ENCODE results near the gene FERD3L.

FERD3L gene

GRCh38 chr7:19098510-19098909 lies 46.7 kb downstream of the FERD3L start:
- no peak for DNase-seq

GRCh38 chr7:19097165-19098055 lies 47.8 kb downstream of the FERD3L start:
- DNase-seq: no peak

GRCh38 chr7:19095353-19095860 lies 49.8 kb downstream of the FERD3L start:
- DNase-seq: no peak

Data from eye (tissue), 1 donor.